Choroid plexus epithelial cell (primary cell): ENCODE measurements around the gene FAM50B.
A peak's percentile ranks its signal among the peaks of the same experiment; 100 is the strongest.

Experiments
- DNase-seq: peaks from one replicate; pipeline ENCODE4 v3.0.0-alpha.2; 2010; ENCODE audit warnings: low read depth
- H3K4me3 ChIP-seq: 2 replicates; pipeline ENCODE4 v1.5.1; 2011; ENCODE audit warnings: low read depth, mild to moderate bottlenecking, control low read depth, low read length, moderate library complexity
- CTCF ChIP-seq: conservative IDR thresholded peaks from 2 replicates; pipeline ENCODE4 v1.5.1; 2011; ENCODE audit warnings: low read depth, mild to moderate bottlenecking, control low read depth, inconsistent platforms, low read length, moderate library complexity

Gene FAM50B

GRCh38 chr6:3848380-3848779 lies 793 bp upstream of the FAM50B start:
- TF ChIP-seq CTCF = no peak
- DNase-seq = peak; percentile 69
- H3K4me3 ChIP-seq = no peak overlapping the region

GRCh38 chr6:3849681-3850450 lies 693 bp downstream of the FAM50B start:
- TF ChIP-seq CTCF = no peak
- H3K4me3 ChIP-seq = peak overlapping the region; percentile 67
- peak; percentile 23 for DNase-seq

- no peak for TF ChIP-seq CTCF
- H3K4me3 ChIP-seq = peak overlapping the region; percentile 67
- DNase-seq = no peak
Measured at GRCh38 chr6:3850451-3851203, 1.5 kb downstream of the FAM50B start.

GRCh38 chr6:3851839-3852238 lies 2.7 kb downstream of the FAM50B start:
- no peak overlapping the region for H3K4me3 ChIP-seq
- no peak for TF ChIP-seq CTCF
- DNase-seq = no peak

- TF ChIP-seq CTCF = no peak
- H3K4me3 ChIP-seq = no peak overlapping the region
- no peak for DNase-seq
Measured at GRCh38 chr6:3852391-3852790, 3.2 kb downstream of the FAM50B start.

GRCh38 chr6:3855866-3856265 lies 6.7 kb downstream of the FAM50B start:
- DNase-seq = no peak
- no peak overlapping the region for H3K4me3 ChIP-seq
- TF ChIP-seq CTCF = no peak

- H3K4me3 ChIP-seq = no peak overlapping the region
- no peak for DNase-seq
- no peak for TF ChIP-seq CTCF
Measured at GRCh38 chr6:3856576-3856975, 7.4 kb downstream of the FAM50B start.
